Pulmonary artery endothelial cell (primary cell): ENCODE measurements around the gene OPCML. TPM values are rescaled to one million over a fixed set of nuclear protein-coding genes. Genes with fewer than 3 reads are reported as not detected.

Experiments
- DNase-seq: peaks from one replicate; pipeline ENCODE4 v3.0.0-alpha.2; 2011; ENCODE audit warnings: low read depth, low spot score
- total RNA-seq: library from RNA; depleted of rRNA; stranded (reverse); fragments of >200 nt; gene quantifications from 2 replicates; pipeline ENCODE4 v1.2.3, GENCODE V29; 2014

OPCML gene
- not detected in 2 replicates for total RNA-seq

- no peak for DNase-seq
These were observed at the start of gene OPCML for GRCh38 chr11:133531971-133532651. Gene OPCML (minus strand): TSS chr11:133532501.

GRCh38 chr11:133581091-133581490 is 48.8 kb upstream of the OPCML start:
- no peak for DNase-seq

- DNase-seq = no peak
These were observed 47.1 kb upstream of the OPCML start for GRCh38 chr11:133579165-133580031.

GRCh38 chr11:133577403-133577802 is 45.1 kb upstream of the OPCML start:
- DNase-seq = no peak

- no peak for DNase-seq
These were observed 44.0 kb upstream of the OPCML start for GRCh38 chr11:133576351-133576750.

GRCh38 chr11:133573081-133573480 is 40.8 kb upstream of the OPCML start:
- DNase-seq = no peak

GRCh38 chr11:133570376-133570775 is 38.1 kb upstream of the OPCML start:
- no peak for DNase-seq

- no peak for DNase-seq
These were observed 31.3 kb upstream of the OPCML start for GRCh38 chr11:133563505-133564025.

GRCh38 chr11:133560472-133560855 is 28.2 kb upstream of the OPCML start:
- DNase-seq = no peak

- DNase-seq = no peak
These were observed 27.7 kb upstream of the OPCML start for GRCh38 chr11:133559833-133560471.

- DNase-seq = no peak
These were observed 27.1 kb upstream of the OPCML start for GRCh38 chr11:133559382-133559781.

- DNase-seq = no peak
These were observed 22.7 kb upstream of the OPCML start for GRCh38 chr11:133555034-133555433.

- no peak for DNase-seq
These were observed 21.8 kb upstream of the OPCML start for GRCh38 chr11:133553885-133554740.

GRCh38 chr11:133552938-133553337 is 20.6 kb upstream of the OPCML start:
- DNase-seq = no peak

GRCh38 chr11:133551064-133551463 is 18.8 kb upstream of the OPCML start:
- DNase-seq = no peak

- DNase-seq = no peak
These were observed 17.5 kb upstream of the OPCML start for GRCh38 chr11:133549826-133550225.

GRCh38 chr11:133548641-133549040 is 16.3 kb upstream of the OPCML start:
- no peak for DNase-seq

GRCh38 chr11:133547808-133548494 is 15.7 kb upstream of the OPCML start:
- DNase-seq = no peak

GRCh38 chr11:133545199-133545803 is 13.0 kb upstream of the OPCML start:
- no peak for DNase-seq

GRCh38 chr11:133541720-133542095 is 9.4 kb upstream of the OPCML start:
- DNase-seq = no peak
